Measurements from ENCODE around the gene PARP11.

Gene PARP11

DNA sequence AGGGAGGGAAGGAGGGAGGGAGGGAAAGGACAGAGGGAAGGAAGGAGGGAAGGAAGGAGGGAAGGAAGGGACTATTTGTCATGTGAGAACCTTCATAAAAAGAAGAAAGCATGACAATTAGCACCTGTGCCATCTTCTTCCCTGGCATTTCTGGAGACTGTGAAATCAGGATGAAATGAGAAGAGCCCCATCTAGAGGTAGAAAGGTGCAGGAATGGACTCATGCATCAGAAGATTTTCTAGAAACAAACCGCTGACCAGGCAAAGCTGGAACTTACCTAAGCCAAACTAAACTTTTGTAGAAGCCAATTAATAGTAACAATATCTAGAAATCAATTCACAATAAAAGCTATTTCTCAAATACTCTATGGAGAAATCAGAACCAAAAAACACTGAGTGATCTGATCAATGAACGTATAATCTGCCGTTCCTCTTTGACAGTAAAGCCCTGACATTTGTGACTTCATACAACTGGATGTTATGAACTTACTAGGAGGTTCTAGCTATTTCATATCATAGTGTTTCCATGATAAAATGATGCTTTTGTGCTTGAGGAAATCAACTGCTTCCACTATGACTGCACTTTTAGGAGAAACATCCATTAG is 95.9 kb downstream of the PARP11 start:
- H3K23ac ChIP-seq (ENCODE audit: low read depth, low read length, poor library complexity), result no peak overlapping the region
- H3K4me2 ChIP-seq (ENCODE audit: insufficient read depth, low read length, poor library complexity, severe bottlenecking), result no peak overlapping the region
- no peaks in the 10 kb centered on the region for H3K4me1 ChIP-seq (ENCODE audit: control insufficient read depth in 2 of 2, insufficient read depth in 1 of 2, low read depth in 1 of 2, low read length in 2 of 2)
- H2AK5ac ChIP-seq (ENCODE audit: low read depth, low read length), result no peak overlapping the region
- H2BK15ac ChIP-seq (ENCODE audit: low read length), result no peak overlapping the region
- DNase-seq (ENCODE audit: low spot score), result peak; percentile 23
- H2AFZ ChIP-seq (ENCODE audit: low read length), result no peak overlapping the region
- peaks cover 0 to 10% of the 10 kb centered on the region in 2 donors for H3K9me3 ChIP-seq (replicated peaks in 1 of 2; ENCODE audit: control insufficient read depth in 2 of 2, insufficient read depth in 1 of 2, low read depth in 1 of 2, low read length in 2 of 2)
- no peaks in the 10 kb centered on the region for H3K36me3 ChIP-seq (replicated peaks in 1 of 2; ENCODE audit: control insufficient read depth in 2 of 2, insufficient read depth in 2 of 2, low read length in 2 of 2)
- no CpG with 5 or more reads among the region's 3 CpGs for WGBS, 2 donors (ENCODE audit: extremely low coverage in 2 of 2, insufficient read length in 2 of 2, insufficient replicate concordance in 1 of 2)
- H3K9ac ChIP-seq (ENCODE audit: low read depth, low read length, poor library complexity), result no peak overlapping the region
- H4K91ac ChIP-seq (ENCODE audit: low read depth, low read length, poor library complexity), result no peak overlapping the region
- no peak overlapping the region for H2BK120ac ChIP-seq (ENCODE audit: low read depth, low read length)
- no peaks in the 10 kb centered on the region for H3K79me1 ChIP-seq (ENCODE audit: low read depth, low read length)
- H2BK12ac ChIP-seq (ENCODE audit: low read length), result no peak overlapping the region
- H4K8ac ChIP-seq (ENCODE audit: low read depth, low read length), result no peak overlapping the region
- no peak overlapping the region for H3K18ac ChIP-seq (ENCODE audit: low read length)
- no peak overlapping the region for H3K14ac ChIP-seq (ENCODE audit: low read length)
- H3K4me3 ChIP-seq (ENCODE audit: low read length in 2 of 2), result no peak overlapping the region
- H3K27me3 ChIP-seq (ENCODE audit: control insufficient read depth in 3 of 3, insufficient read depth in 3 of 3, low read depth in 1 of 3, low read length in 3 of 3), result no peaks in the 10 kb centered on the region
- no peak overlapping the region for H3K4ac ChIP-seq (ENCODE audit: low read length)
- H3K27ac ChIP-seq (replicated peaks; ENCODE audit: low read length), result no peak overlapping the region
- H2BK5ac ChIP-seq (ENCODE audit: low read length), result no peak overlapping the region

DNA sequence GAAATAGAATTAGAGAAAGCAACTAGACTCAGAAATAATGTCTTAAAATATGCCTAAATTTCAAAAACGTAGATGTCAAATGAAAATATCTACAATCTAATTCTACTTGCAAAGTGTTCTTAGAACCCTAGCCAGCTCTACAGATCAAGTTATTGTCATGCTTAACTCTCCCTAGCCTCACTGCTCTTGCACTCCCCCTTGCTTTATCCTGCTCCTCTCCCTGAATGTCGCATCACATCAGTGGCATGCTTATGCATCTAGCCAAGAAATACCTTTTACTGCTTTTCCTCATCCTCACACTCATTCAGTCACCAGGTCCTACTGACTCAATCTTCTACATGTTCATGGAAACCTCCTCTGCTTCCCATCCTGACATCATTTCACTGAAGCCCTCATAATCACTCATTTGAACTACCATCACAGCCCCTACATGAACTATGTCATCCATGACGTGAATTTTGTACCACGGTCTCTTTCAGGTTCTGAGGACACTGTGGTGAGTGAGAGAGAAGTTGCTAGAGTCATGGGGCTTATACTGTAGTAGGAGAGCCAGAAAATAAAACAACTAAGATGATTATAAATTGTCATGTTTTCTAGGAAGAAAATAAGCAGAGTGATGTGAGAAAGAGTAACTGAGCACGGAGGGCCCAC is 97.7 kb downstream of the PARP11 start:
- no peak overlapping the region for H3K18ac ChIP-seq (ENCODE audit: low read length)
- no peak overlapping the region for H3K4me2 ChIP-seq (ENCODE audit: insufficient read depth, low read length, poor library complexity, severe bottlenecking)
- no peaks in the 10 kb centered on the region for H3K4me1 ChIP-seq (ENCODE audit: control insufficient read depth in 2 of 2, insufficient read depth in 1 of 2, low read depth in 1 of 2, low read length in 2 of 2)
- no peak overlapping the region for H3K4me3 ChIP-seq (ENCODE audit: low read length in 2 of 2)
- H3K27me3 ChIP-seq (ENCODE audit: control insufficient read depth in 3 of 3, insufficient read depth in 3 of 3, low read depth in 1 of 3, low read length in 3 of 3), result no peaks in the 10 kb centered on the region
- H3K9me3 ChIP-seq (replicated peaks in 1 of 2; ENCODE audit: control insufficient read depth in 2 of 2, insufficient read depth in 1 of 2, low read depth in 1 of 2, low read length in 2 of 2), result peaks cover 0 to 13% of the 10 kb centered on the region in 2 donors
- no peak overlapping the region for H3K14ac ChIP-seq (ENCODE audit: low read length)
- no CpG with 5 or more reads among the region's 5 CpGs for WGBS, 2 donors (ENCODE audit: extremely low coverage in 2 of 2, insufficient read length in 2 of 2, insufficient replicate concordance in 1 of 2)
- no peak overlapping the region for H2BK15ac ChIP-seq (ENCODE audit: low read length)
- no peak overlapping the region for H2BK12ac ChIP-seq (ENCODE audit: low read length)
- H4K8ac ChIP-seq (ENCODE audit: low read depth, low read length), result no peak overlapping the region
- no peak overlapping the region for H2AFZ ChIP-seq (ENCODE audit: low read length)
- no peak overlapping the region for H3K23ac ChIP-seq (ENCODE audit: low read depth, low read length, poor library complexity)
- H3K36me3 ChIP-seq (replicated peaks in 1 of 2; ENCODE audit: control insufficient read depth in 2 of 2, insufficient read depth in 2 of 2, low read length in 2 of 2), result no peaks in the 10 kb centered on the region
- no peak overlapping the region for H3K27ac ChIP-seq (replicated peaks; ENCODE audit: low read length)
- H2BK5ac ChIP-seq (ENCODE audit: low read length), result no peak overlapping the region
- no peaks in the 10 kb centered on the region for H3K79me1 ChIP-seq (ENCODE audit: low read depth, low read length)
- DNase-seq (ENCODE audit: low spot score), result no peak
- no peak overlapping the region for H2AK5ac ChIP-seq (ENCODE audit: low read depth, low read length)
- H3K4ac ChIP-seq (ENCODE audit: low read length), result no peak overlapping the region
- H2BK120ac ChIP-seq (ENCODE audit: low read depth, low read length), result no peak overlapping the region
- no peak overlapping the region for H3K9ac ChIP-seq (ENCODE audit: low read depth, low read length, poor library complexity)
- no peak overlapping the region for H4K91ac ChIP-seq (ENCODE audit: low read depth, low read length, poor library complexity)

DNA sequence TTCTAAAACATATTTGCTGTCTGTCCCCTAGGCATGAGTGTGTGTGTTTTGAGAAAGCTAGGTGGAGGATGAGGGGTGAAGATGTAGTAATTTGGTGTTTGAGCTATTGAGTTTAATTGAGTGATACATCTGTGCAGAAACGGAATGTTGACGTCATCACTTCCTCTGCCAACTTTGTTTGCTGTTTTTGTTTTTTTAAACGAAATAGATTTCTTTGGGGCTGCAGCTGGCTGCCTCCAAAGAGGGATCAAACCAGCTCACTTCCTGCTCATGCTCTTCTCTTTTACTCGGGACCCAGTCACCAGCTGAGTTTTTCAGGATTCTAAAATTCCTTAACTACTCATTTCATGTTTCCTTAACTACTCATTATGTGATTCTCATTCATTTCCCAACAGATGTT is 100.8 kb downstream of the PARP11 start:
- H3K4me1 ChIP-seq (ENCODE audit: control insufficient read depth in 2 of 2, insufficient read depth in 1 of 2, low read depth in 1 of 2, low read length in 2 of 2), result no peaks in the 10 kb centered on the region
- WGBS, 2 donors (ENCODE audit: extremely low coverage in 2 of 2, insufficient read length in 2 of 2, insufficient replicate concordance in 1 of 2), result no CpG with 5 or more reads among the region's 4 CpGs
- H3K9ac ChIP-seq (ENCODE audit: low read depth, low read length, poor library complexity), result no peak overlapping the region
- no peak overlapping the region for H4K8ac ChIP-seq (ENCODE audit: low read depth, low read length)
- H3K4me3 ChIP-seq (ENCODE audit: low read length in 2 of 2), result no peak overlapping the region
- H4K91ac ChIP-seq (ENCODE audit: low read depth, low read length, poor library complexity), result no peak overlapping the region
- H2BK12ac ChIP-seq (ENCODE audit: low read length), result no peak overlapping the region
- no peak overlapping the region for H2BK120ac ChIP-seq (ENCODE audit: low read depth, low read length)
- no peaks in the 10 kb centered on the region for H3K79me1 ChIP-seq (ENCODE audit: low read depth, low read length)
- H3K14ac ChIP-seq (ENCODE audit: low read length), result no peak overlapping the region
- no peak overlapping the region for H2BK15ac ChIP-seq (ENCODE audit: low read length)
- peaks cover 0 to 13% of the 10 kb centered on the region in 2 donors for H3K9me3 ChIP-seq (replicated peaks in 1 of 2; ENCODE audit: control insufficient read depth in 2 of 2, insufficient read depth in 1 of 2, low read depth in 1 of 2, low read length in 2 of 2)
- no peak for DNase-seq (ENCODE audit: low spot score)
- no peak overlapping the region for H2AFZ ChIP-seq (ENCODE audit: low read length)
- H3K4ac ChIP-seq (ENCODE audit: low read length), result no peak overlapping the region
- no peak overlapping the region for H3K18ac ChIP-seq (ENCODE audit: low read length)
- H3K4me2 ChIP-seq (ENCODE audit: insufficient read depth, low read length, poor library complexity, severe bottlenecking), result no peak overlapping the region
- no peak overlapping the region for H2BK5ac ChIP-seq (ENCODE audit: low read length)
- no peaks in the 10 kb centered on the region for H3K27me3 ChIP-seq (ENCODE audit: control insufficient read depth in 3 of 3, insufficient read depth in 3 of 3, low read depth in 1 of 3, low read length in 3 of 3)
- no peak overlapping the region for H3K23ac ChIP-seq (ENCODE audit: low read depth, low read length, poor library complexity)
- no peaks in the 10 kb centered on the region for H3K36me3 ChIP-seq (replicated peaks in 1 of 2; ENCODE audit: control insufficient read depth in 2 of 2, insufficient read depth in 2 of 2, low read length in 2 of 2)
- no peak overlapping the region for H3K27ac ChIP-seq (replicated peaks; ENCODE audit: low read length)
- no peak overlapping the region for H2AK5ac ChIP-seq (ENCODE audit: low read depth, low read length)

DNA sequence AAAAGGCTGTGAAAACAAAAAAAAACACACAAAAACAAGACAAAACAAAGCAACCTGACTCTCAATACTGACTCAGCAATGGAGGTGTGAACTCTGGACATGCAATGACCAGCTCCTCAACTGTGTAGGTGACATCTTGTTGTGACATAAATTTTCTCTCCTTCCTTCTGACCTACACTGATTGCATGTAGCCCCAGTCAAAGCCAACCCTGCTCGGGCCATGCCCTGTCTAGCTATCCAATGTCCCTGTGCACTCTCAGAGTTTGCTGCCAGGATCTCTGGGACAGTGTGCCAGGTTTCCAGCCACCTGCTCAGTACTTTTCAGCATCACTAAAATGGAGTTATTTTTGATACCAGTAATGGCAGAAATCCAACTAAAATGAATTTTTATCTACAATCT is 101.3 kb downstream of the PARP11 start:
- Histone ChIP-seq H2AFZ (ENCODE audit: low read length) (no peak overlapping the region), H3K4me3 (ENCODE audit: low read length in 2 of 2) (peak overlapping the region in 1 of 2 donors; percentile 22), H3K79me1 (ENCODE audit: low read depth, low read length) (no peaks in the 10 kb centered on the region), H2BK12ac (ENCODE audit: low read length) (no peak overlapping the region), H3K23ac (ENCODE audit: low read depth, low read length, poor library complexity) (no peak overlapping the region), H3K27ac (replicated peaks; ENCODE audit: low read length) (no peak overlapping the region), H3K36me3 (replicated peaks in 1 of 2; ENCODE audit: control insufficient read depth in 2 of 2, insufficient read depth in 2 of 2, low read length in 2 of 2) (no peaks in the 10 kb centered on the region), H3K9me3 (replicated peaks in 1 of 2; ENCODE audit: control insufficient read depth in 2 of 2, insufficient read depth in 1 of 2, low read depth in 1 of 2, low read length in 2 of 2) (peaks cover 0 to 14% of the 10 kb centered on the region in 2 donors), H2BK120ac (ENCODE audit: low read depth, low read length) (no peak overlapping the region), H2BK15ac (ENCODE audit: low read length) (no peak overlapping the region), H2BK5ac (ENCODE audit: low read length) (no peak overlapping the region), H3K18ac (ENCODE audit: low read length) (no peak overlapping the region), H3K4ac (ENCODE audit: low read length) (no peak overlapping the region), H3K4me1 (ENCODE audit: control insufficient read depth in 2 of 2, insufficient read depth in 1 of 2, low read depth in 1 of 2, low read length in 2 of 2) (no peaks in the 10 kb centered on the region), H3K4me2 (ENCODE audit: insufficient read depth, low read length, poor library complexity, severe bottlenecking) (no peak overlapping the region), H2AK5ac (ENCODE audit: low read depth, low read length) (no peak overlapping the region), H4K91ac (ENCODE audit: low read depth, low read length, poor library complexity) (no peak overlapping the region), H3K9ac (ENCODE audit: low read depth, low read length, poor library complexity) (no peak overlapping the region), H3K14ac (ENCODE audit: low read length) (no peak overlapping the region), H4K8ac (ENCODE audit: low read depth, low read length) (no peak overlapping the region), H3K27me3 (ENCODE audit: control insufficient read depth in 3 of 3, insufficient read depth in 3 of 3, low read depth in 1 of 3, low read length in 3 of 3) (no peaks in the 10 kb centered on the region)
- WGBS, 2 donors (ENCODE audit: extremely low coverage in 2 of 2, insufficient read length in 2 of 2, insufficient replicate concordance in 1 of 2), result no CpG with 5 or more reads among the region's 1 CpG
- no peak for DNase-seq (ENCODE audit: low spot score)

Measured in neuronal stem cell (in vitro differentiated cells).